GM19099 (cell line): Measurements from ENCODE around the gene ZNF423.

Source experiments
- POLR2A ChIP-seq: IDR thresholded peaks from 3 replicates; pipeline ENCODE4 v1.6.1; 2011; ENCODE audit warnings: low read depth; ENCODE audit not compliant: insufficient read length; ENCODE audit errors: extremely low read depth

The ZNF423 gene

GRCh38 chr16:49617710-49618330, 238.1 kb downstream of the ZNF423 start:
- TF ChIP-seq POLR2A, result no peak

- no peak for TF ChIP-seq POLR2A
Observed at GRCh38 chr16:49617016-49617629, 238.8 kb downstream of the ZNF423 start.

DNA sequence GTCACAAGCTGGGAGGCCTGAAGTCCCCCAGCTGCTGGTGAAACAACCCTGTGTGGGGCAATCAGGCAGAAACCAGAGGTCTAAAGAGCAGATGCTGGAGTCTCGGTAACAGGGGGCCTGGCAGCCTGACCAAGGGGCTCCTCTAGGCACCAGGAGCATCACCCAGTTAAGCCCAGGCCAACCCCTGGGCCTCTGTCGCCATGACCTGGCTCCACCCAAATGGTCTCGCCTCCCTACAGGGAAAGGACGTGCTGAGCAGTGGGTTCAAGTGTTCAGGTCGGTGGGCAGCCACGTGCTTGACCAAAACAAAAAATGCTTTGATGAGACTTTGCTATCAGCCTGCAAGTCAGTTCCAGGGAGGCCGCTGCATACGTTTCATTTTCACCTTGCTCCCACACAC, 240.3 kb downstream of the ZNF423 start:
- no peak for TF ChIP-seq POLR2A

- no peak for TF ChIP-seq POLR2A
Observed at GRCh38 chr16:49610983-49611382, 244.9 kb downstream of the ZNF423 start.

GRCh38 chr16:49608779-49609178, 247.1 kb downstream of the ZNF423 start:
- no peak for TF ChIP-seq POLR2A

GRCh38 chr16:49608098-49608497, 247.8 kb downstream of the ZNF423 start:
- no peak for TF ChIP-seq POLR2A

DNA sequence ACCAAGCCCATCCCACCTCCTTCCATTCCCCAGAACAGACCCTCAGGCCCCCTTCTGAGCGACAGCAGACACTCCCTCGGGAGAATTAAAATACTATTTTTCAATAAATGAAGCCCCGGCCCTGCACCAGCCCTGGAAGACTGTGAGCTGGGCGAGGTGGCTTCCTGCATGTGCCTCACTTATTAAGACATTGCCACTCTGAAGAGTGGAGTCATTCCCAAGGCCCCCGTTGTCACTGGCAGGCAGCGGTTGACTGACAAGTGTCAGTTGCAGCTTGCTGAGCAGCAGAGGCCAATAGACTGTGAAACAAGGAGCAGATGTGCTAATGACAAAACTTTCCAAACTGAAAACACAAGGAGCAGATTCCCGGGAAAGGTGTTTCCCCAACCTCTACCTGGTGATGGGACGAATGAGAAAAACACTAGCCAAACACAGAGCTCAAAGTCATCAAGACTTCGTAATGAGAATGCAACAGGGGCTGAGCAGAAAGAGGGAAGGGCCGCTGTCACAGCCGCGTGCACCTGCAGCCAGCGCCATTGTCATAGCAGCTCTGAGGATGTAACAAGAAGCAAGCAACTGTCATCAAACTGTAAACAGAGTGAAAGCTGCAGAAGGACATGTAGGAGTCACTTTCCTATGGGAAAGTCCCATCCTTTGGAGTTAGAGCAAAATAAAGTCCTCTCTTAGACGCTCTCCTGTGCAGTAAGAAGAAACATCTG, 250.2 kb downstream of the ZNF423 start:
- no peak for TF ChIP-seq POLR2A

GRCh38 chr16:49604602-49605001, 251.3 kb downstream of the ZNF423 start:
- no peak for TF ChIP-seq POLR2A

DNA sequence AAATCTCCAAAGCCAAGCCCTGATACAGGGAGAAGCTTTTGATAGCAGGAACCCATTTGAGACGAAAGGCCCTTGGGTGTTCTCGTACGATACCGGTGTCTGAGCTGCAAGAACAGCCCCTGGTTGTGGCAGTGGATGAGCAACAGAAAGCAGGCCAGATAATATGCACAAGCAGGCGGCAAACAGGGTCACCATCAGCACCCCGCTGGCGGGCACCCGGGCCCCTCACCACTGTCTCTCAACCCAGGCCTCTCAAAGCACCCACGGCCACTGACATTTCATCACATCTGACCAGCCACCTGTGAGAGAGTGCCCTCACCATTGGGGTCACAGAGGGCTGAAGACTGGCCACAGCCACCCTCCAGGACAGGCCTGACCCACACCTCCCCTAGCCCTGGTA, 252.0 kb downstream of the ZNF423 start:
- no peak for TF ChIP-seq POLR2A

DNA sequence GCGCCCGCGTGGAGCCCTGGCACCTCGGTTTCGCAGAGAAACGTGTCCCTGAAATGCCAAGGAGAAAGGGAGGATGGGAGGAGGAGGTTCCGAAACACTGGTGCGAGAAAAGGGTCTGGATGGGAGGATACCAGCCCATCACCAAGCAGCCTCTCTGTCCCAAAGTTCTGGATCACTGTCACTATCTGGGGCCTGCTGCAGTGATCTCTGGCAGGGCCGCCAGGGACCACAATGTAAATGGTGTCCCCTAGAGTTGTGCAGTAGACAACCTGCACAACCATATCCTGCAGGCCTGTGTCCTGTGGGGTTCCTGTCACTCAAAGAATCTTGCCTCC, 253.0 kb downstream of the ZNF423 start:
- no peak for TF ChIP-seq POLR2A

DNA sequence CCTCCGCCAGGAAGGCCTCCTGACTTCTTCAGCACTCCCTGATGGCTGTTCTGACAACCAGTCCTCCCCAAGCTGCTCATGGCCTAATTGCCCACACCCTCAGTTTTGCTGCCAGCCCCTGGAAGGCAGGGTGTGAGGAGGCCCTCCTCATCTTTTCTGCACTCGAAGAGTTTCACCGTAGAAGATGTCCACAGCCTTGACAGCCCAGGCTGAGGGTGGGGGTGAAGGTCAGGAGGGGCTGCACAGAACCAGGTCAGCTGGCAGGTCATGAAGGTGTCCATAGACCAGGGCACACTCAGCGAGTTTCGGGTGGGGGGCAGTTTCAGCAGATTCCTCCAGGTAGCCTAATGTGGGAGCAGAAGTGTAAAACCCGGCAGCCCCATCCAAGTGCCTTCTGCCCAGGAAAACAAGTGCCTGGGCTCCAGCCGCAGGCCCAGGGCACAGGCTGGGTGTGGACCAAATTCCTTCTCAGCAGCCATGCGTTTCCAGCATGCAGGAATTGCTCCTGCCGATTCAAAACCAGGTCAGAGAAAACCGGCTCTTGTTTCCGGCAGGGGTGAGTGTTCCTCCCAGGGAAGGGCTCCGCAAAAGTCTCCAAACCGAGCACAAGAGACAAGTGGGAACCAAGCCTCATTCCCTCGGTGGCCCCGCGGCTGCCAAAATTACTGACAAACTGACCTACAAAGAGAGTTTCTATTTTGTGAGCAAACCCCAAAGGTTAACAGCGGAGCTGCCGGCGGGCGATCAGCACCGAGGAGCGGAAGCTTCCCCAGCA, 253.5 kb downstream of the ZNF423 start:
- no peak for TF ChIP-seq POLR2A

GRCh38 chr16:49601576-49601975, 254.3 kb downstream of the ZNF423 start:
- TF ChIP-seq POLR2A, result no peak

GRCh38 chr16:49600976-49601375, 254.9 kb downstream of the ZNF423 start:
- TF ChIP-seq POLR2A, result no peak

- no peak for TF ChIP-seq POLR2A
Observed at GRCh38 chr16:49600536-49600935, 255.4 kb downstream of the ZNF423 start.

GRCh38 chr16:49599704-49600103, 256.2 kb downstream of the ZNF423 start:
- no peak for TF ChIP-seq POLR2A
